HG02642 (cell line): ENCODE results near the gene SLC25A40.
A peak's percentile ranks its signal among the peaks of the same experiment; 100 is the strongest.
"Not testable (repeated sequence)": the region's sequence is repeated elsewhere in the genome, so short reads cannot be mapped to it uniquely, and the experiment has no call there.

ENCODE experiments used
- ATAC-seq: cut with Tn5 transposase; IDR thresholded peaks from one replicate; pipeline ENCODE4 v1.9.1; 2021; ENCODE audit warnings: mild to moderate bottlenecking; ENCODE audit not compliant: unreplicated experiment, poor library complexity

SLC25A40 gene

DNA sequence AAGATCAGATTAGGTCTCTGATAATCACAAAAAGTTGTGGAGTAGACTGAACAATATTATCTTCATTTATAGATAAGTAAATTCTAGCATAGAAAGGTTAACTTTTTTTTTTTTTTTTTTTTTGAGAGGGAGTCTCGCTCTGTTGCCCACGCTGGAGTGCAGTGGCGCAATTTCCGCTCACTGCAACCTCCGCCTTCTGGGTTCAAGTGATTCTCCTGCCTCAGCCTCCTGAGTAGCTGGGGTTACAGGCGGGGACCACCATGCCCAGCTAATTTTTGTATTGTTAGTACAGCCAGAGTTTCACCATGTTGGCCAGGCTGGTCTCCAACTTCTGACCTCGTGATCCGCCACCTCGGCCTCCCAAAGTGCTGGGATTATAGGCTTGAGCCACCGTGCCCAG, 2.8 kb downstream of the SLC25A40 start:
- ATAC-seq: not testable (repeated sequence)

DNA sequence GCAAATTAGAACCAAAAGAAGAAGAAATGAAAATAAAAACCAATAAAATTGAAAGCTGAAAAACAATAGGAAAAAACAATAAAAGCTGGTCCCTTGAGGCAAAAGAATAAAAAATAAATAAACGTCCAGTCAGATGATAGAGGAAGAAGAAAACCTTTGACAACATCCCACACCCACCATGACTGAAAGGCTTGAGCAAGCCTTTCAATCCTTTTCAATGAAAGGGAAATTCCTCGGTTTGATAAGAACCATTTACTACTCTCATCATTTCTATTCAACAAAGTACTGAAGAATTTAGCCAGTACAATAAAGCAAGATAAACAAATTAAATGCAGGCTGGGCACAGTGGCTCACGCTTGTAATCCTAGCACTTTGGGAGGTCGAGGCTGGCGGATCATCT, 3.8 kb downstream of the SLC25A40 start:
- ATAC-seq: no peak

DNA sequence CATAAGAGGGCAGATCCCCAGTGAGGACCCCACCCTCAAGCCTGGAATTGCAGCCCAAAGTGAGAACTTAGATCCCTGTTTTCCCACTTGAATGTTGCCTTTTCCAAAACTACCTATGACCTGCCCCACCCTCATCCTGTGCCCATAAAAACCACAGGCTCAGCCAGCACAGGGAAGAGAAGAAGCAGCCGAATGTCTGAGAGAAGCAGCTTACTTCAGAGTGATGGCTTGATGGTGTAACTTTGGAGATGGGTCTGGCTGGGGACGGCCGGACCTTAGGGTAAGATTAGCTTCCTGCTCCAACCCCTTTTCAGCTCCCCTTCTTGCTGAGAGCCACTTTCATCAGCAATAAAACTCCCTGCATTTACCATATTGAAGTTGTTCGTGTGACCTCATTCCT, 5.7 kb downstream of the SLC25A40 start:
- ATAC-seq: no peak

DNA sequence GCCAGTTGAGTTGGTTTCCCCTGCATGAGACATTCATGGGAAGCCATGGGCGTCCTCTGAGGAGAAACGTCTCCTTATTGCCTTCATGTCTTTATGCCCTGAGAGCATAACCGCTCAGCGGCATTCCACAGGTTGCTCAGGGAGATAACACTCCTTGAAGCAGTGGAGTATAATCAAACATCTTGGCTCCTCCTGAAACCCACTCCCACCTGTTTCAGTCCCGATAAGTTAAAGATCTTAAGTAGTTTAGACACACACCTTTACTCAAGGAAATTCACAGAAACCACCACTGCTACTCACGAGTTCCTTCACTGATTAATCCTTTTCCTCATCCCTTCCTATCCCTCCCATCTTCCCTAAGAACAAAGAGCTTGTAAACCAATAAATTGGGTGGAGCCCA, 9.6 kb downstream of the SLC25A40 start:
- ATAC-seq: not testable (repeated sequence)

DNA sequence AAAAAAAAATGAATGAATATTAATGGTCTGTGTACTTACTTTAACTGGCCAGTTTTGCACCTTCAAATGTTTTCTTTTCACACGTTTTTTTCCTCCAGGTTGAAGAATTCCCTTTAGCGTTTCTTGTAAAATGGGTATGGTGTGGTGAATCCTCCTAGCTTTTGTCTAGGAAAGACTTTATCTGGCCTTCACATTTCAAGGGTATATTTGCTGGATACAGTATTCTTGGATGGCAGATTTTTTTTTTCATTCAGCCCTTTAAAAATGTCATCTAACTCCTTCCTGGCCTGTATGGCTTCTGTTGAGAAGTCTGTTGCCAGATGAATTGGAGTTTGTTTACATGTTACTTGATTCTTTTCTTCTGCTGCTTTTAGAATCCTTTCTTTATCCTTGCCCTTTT, 10.1 kb downstream of the SLC25A40 start:
- ATAC-seq: no peak

DNA sequence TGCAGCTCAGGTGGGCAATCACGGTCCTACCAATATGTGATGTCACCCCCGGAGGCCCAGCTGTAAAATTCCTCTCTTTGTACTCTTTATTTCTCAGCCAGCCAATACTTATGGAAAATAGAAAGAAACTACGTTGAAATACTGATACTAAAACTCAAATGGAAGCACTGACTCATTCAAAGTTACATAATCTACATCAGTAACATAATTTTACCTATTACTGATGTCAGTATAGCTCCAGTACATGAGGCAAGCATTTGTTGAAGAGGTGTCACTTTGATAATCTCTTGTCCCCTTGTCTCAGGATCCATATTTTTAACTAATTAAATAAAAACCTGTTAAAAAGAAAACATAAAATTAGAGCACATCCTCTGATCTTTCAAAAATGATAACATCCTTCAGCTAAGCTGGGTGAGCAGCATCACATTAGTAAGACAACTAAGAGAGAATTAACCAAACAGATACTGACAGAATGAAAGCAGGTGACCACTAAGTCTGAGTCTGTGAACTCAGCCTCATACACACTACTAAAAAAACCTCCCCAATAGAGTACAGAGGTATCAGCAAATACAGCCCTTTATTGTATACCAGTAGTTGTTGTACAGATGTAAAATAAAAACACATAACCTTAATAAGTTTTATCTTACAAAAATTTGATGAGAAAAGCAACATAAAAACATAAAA, 17.6 kb downstream of the SLC25A40 start:
- ATAC-seq: no peak

DNA sequence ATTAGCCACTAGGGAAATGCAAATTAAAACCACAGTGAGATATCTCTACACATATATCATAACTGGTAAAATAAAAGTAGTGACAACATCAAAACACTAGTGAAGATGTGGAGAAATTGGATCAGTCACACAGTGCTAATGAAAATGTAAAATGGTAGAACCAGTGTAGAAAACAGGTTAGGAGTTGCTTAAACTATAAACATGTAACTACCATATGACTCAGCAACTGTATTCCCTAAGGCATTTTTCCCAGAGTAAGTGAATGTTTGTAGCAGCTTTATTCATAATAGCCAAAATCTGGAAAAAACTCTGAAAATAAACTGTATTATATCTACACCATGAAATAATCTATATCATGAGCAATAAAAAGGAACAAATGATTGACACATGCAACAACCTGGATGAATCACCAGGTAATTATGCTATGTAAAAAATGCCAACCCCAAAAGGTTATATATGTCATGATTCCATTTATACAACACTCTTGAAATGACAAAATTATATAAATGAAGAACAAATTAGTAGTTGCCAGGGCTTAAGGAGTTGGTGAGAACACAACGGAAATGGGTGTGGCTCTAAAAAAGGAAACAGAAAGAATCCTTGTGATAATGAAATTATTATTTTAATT, 22.8 kb downstream of the SLC25A40 start:
- no peak for ATAC-seq

DNA sequence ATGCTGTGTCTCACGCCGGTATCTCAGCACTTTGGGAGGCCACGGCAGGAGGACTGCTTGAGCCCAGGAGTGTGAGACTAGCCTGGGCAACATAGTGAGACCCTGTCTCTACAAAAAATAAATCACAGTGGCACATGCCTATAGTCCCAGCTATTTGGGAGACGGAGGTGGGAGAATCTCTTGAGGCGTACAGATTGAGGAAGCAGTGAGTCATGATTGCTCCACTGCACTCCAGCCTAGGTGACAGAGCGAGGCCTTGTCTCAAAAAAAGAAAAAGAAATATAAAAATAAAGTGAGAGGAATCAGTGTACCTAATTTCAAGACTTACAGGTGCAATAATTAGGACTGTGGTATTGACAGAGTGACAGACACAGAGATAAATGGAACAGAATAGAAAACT, 23.9 kb downstream of the SLC25A40 start:
- ATAC-seq: no peak

DNA sequence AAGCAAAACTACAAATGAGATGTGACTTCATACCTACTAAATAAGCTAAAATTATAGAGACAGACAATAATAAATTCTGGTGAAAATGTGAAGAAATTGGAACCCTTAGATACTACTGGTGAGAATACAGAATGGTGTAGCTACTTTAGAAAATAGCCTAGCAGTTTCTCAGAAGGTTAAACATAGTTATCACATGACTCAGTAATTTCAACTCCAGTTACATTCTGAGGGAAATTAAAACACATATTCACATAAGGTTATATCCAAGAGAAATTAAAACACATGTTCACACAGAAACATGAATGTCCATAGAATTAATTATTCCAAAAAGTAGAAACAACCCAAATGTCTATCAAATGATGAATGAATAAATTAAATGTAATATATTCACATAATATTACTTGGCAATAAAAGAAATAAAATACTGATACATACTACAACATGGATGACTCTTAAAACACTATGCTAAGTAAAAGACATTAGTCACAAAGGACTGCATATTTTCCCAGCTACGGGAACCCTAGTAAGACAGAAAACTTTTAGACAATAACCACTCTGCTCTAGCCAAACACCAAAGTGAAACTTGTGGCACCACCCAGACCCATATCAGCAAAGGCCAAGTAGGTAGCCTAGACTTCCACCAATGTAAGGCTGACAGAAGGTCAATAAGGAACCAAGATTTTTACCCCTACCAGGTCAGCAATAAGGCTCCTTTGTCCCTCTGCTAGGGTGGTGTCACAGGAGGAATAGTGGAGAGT, 25.1 kb downstream of the SLC25A40 start:
- ATAC-seq: no peak

DNA sequence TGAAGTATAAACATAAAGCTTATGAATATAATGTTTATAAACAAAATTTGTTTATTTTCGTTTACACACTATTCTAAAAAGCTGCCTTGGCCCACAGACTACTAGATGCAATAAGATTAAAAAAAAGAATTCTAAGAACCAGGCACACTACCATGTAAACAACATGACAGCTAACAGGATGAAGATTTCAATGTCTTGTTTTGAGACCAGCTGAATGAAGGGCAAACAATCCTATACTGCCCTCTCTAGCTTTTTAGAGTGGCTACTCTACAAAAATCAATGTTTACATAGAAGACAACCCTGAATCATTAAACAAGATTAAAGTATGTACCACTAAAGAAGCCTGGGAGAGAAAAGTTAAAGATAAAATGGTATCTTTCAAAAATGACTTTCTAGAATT, 38.6 kb downstream of the SLC25A40 start:
- ATAC-seq: no peak

DNA sequence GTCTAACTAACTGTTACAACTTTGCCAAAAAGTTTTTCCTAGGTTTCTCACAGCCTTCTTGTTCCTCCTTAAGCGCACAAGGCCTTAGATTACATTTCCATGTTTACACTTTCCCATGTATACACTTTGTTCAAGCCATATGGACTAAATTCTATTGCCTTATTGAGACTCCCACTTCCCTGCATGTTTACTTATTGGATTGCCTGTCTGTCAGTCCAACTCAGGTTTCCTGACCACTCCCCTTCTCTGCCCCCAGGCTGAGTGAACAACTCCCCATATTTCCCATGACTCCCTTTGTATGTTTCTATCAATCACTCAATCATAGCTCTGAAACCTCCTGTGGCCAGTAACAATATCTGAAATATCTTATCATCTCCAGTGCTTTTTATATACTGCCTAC, 43.0 kb downstream of the SLC25A40 start:
- ATAC-seq: no peak

DNA sequence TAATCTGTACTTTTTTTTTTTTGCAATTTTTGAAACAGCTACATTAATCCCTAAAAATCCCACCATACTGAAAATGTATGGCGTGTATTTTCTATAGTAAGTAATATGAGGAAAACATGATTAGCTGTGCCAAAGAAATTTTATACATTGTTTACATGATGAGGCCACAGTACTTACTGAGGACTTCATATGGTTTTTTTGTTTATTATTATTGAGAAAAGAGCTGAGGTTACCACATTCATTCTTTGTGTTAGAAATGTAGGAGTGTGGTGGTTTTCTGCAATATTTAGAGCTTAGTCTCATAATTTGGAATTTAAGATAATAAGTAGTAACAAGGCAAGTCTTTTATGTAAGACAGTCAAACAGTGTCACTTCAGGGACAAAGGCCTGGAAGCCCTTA, 45.1 kb downstream of the SLC25A40 start:
- no peak for ATAC-seq

DNA sequence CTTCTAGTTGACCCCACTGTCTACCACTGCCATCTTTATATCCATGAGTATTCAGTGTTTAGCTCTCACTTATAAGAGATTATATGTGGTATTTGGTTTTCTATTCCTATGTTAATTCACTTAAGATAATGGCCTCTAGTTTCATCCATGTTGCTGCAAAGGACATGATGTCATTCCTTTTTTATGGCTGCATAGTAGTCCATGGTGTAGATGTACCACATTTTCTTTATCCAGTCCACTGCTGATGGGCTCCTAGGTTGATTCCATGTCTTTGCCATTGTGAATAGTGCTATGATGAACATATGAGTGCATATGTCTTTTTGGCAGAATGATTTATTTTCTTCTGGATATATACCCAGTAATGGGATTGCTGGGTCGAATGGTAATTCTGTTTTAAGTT, 47.8 kb downstream of the SLC25A40 start:
- not testable (repeated sequence) for ATAC-seq

DNA sequence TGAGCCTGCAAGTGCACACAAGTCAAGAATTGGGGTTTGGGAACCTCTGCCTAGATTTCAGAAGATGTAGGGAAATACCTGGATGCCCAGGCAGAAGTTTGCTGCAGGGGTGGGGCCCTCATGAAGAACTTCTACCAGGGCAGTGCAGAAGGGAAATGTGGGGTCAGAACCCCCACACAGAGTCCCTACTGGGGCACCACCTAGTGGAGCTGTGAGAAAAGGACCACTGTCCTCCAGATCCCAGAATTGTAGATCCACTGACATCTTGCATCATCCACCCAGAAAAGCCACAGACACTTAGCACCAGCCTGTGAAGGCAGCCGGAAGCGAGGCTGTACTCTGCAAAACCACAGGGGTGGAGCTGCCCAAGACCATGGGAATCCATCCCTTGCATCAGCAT, 50.8 kb downstream of the SLC25A40 start:
- ATAC-seq: not testable (repeated sequence)

DNA sequence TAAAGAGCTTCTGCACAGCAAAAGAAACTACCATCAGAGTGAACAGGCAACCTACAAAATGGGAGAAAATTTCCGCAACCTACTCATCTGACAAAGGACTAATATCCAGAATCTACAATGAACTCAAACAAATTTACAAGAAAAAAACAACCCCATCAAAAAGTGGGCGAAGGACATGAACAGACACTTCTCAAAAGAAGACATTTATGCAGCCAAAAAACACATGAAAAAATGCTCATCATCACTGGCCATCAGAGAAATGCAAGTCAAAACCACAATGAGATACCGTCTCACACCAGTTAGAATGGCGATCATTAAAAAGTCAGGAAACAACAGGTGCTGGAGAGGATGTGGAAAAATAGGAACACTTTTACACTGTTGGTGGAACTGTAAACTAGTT, 54.1 kb downstream of the SLC25A40 start:
- not testable (repeated sequence) for ATAC-seq

DNA sequence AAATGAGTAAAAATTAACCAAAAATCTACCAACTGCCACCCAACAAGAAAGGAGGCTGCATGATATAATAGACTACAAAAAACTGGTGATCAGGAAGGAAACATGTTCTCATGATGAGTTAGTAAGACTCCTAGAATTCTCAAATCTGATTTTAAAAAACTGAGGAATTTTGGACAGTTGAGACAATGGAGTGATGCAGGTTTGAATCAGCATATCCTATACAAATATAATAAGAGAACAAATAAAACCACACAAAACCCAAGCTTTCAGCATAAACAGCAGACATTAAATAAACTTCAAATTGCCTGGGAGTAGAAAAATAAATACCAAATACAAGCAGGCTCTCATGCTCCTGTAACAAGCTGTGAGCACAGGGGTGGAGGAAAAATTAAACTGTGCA, 57.8 kb downstream of the SLC25A40 start:
- no peak for ATAC-seq

DNA sequence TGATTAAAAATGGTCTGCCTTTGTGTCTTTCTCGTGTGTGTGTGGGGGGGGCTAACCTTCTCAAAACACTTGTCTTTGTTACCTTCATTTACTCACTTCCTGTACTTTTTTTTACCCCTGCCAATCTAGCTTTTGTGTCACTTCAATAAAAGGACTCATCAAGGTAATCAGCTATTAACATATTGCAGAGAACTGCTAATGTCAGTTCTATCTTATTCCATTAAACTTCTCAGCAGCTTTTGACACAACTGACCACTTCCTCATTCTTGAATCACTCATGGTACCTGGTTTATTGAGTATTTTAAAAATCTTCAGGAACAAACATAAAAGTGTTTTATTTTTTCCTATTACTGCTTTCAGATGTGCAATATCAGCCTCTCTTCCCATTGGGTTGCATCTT, 59.8 kb downstream of the SLC25A40 start:
- ATAC-seq: no peak

DNA sequence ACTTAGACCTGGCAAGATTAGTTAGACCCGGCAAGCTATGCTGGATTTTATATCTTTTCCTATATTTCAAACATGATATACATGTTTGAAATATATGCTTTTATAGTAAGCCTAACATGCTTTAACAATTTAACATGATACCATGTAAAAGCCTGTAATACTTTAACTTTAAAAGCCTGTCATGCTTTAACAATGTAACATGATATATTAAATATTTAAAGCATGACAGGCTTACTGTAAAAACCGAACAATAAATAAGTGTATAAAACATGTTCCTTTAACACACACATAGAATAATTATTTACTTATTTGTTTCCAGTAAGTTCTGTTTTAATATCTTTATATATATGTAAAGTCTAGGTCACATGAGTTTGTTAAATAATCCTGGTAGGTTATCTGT, 65.4 kb downstream of the SLC25A40 start:
- no peak for ATAC-seq

DNA sequence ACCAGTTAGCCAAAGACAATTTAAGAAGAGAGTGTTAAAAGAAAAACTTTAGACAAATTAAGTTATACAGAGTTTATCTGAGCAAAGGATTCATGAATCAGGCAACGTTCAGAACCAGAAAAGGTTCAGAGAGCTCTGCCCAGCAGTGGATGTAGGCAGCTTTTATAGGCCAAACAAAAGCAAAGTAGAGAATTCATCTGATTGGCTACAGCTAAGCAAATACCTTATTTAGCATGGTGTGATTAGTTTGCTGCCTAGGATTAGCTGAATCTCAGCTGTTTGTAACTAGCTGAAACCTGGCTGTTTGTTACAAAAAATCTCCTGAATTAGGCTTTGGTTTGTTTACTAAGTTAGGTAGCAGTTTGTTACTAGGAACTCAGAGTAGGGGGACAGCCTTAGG, 66.0 kb downstream of the SLC25A40 start:
- ATAC-seq: no peak

DNA sequence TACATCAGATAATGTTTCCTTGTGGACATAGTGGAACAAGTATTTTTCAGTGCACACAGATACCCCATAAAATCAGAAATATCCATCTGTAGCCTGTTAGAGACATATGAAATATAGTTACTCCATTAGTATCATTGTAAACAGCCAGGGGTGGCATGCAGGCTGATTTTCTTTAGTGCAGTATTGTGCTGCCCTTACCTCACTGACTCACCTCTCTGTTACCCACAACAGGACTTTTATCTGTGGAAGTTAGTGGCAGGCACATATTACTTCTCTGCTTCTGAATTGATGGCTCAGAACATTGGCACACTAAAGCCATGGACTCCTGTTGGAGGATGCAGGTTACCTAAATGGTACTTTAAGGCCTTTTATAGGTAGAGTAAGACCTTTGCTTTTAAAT, 70.0 kb downstream of the SLC25A40 start:
- ATAC-seq: no peak

DNA sequence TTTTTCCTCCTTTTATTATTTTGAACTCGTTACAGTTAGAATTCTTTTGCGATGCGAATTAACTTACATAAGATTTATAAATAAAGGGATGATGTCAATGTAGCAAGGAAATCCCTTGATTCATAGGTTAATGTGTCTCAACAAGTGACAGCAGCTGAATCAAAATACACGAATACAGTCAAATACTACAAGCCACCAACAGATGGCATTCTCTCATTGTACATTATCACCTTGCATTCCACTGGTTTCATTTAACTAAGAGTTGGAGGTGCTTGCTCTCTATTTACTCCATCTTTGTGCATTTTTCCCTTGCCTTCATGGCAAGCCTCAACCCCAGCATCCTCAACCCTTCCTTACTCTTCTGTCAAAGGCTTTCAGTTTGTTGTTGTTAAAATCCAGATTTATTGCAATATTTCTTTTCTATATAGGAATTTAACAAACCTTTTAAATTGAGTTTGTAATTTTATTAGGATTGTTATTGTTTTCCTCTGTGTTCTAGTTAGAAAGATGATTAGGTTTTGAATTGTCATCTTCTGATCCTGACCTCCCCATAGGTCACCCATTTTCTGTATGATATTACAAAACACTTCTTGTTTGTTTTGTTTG, 78.3 kb downstream of the SLC25A40 start:
- ATAC-seq: peak; percentile 90
